Calu3 (cell line): ENCODE results near the gene SDHA. TPM values are rescaled to one million over a fixed set of nuclear protein-coding genes. Genes with fewer than 3 reads are reported as not detected.
A peak's percentile ranks its signal among the peaks of the same experiment; 100 is the strongest.

Experiments
- BruUV-seq: library from RNA; stranded (reverse); fragments of 400-500 nt; replicated peaks from 2 replicates; lab custom pipeline; 2021; lab: Mats Ljungman, UMichigan
- CTCF ChIA-PET: fragments of 300-600 bp; sonication (Branson Sonifier 250); formaldehyde crosslinking; loops from one replicate; lab custom pipeline; 2022; ENCODE audit warnings: antibody characterized with exemption; lab: Charles Lee
- DNase-seq: peaks from one replicate; pipeline ENCODE4 v3.0.0; 2022
- H3K27ac Mint-ChIP-seq: one replicate; pipeline ENCODE4 v1.8.0; 2022; ENCODE audit warnings: mixed read lengths; ENCODE audit not compliant: unreplicated experiment
- H3K27me3 Mint-ChIP-seq: one replicate; pipeline ENCODE4 v1.8.0; 2022; ENCODE audit warnings: mixed read lengths; ENCODE audit not compliant: unreplicated experiment
- H3K36me3 Mint-ChIP-seq: one replicate; pipeline ENCODE4 v1.8.0; 2022; ENCODE audit warnings: mild to moderate bottlenecking, moderate library complexity, mixed read lengths; ENCODE audit not compliant: insufficient read depth, unreplicated experiment
- H3K4me1 Mint-ChIP-seq: one replicate; pipeline ENCODE4 v1.8.0; 2022; ENCODE audit warnings: mild to moderate bottlenecking, low read depth, mixed read lengths; ENCODE audit not compliant: unreplicated experiment
- H3K4me3 Mint-ChIP-seq: one replicate; pipeline ENCODE4 v1.8.0; 2022; ENCODE audit warnings: mild to moderate bottlenecking, low read depth, moderate library complexity, mixed read lengths; ENCODE audit not compliant: unreplicated experiment
- H3K9me3 Mint-ChIP-seq: one replicate; pipeline ENCODE4 v1.8.0; 2022; ENCODE audit warnings: low read depth, mixed read lengths; ENCODE audit not compliant: unreplicated experiment
- intact Hi-C: fragments of 100-400 bp; cut with micrococcal nuclease; formaldehyde crosslinking; loops from one replicate; pipeline ENCODE4 v1.10.0; 2022; ENCODE audit not compliant: unreplicated experiment
- total RNA-seq: library from RNA; stranded (reverse); gene quantifications from 2 replicates; pipeline ENCODE4 v1.2.3, GENCODE V29; 2022
- TF ChIP-seq, protein P1 (sequence below): fragments of 200-600 bp; IDR thresholded peaks from one replicate; pipeline ENCODE4 v1.8.0; 2022; ENCODE audit warnings: antibody characterized with exemption; ENCODE audit not compliant: unreplicated experiment

SDHA gene
- total RNA-seq, 1 experiment from 2014 or later = 96.9 TPM

DNA sequence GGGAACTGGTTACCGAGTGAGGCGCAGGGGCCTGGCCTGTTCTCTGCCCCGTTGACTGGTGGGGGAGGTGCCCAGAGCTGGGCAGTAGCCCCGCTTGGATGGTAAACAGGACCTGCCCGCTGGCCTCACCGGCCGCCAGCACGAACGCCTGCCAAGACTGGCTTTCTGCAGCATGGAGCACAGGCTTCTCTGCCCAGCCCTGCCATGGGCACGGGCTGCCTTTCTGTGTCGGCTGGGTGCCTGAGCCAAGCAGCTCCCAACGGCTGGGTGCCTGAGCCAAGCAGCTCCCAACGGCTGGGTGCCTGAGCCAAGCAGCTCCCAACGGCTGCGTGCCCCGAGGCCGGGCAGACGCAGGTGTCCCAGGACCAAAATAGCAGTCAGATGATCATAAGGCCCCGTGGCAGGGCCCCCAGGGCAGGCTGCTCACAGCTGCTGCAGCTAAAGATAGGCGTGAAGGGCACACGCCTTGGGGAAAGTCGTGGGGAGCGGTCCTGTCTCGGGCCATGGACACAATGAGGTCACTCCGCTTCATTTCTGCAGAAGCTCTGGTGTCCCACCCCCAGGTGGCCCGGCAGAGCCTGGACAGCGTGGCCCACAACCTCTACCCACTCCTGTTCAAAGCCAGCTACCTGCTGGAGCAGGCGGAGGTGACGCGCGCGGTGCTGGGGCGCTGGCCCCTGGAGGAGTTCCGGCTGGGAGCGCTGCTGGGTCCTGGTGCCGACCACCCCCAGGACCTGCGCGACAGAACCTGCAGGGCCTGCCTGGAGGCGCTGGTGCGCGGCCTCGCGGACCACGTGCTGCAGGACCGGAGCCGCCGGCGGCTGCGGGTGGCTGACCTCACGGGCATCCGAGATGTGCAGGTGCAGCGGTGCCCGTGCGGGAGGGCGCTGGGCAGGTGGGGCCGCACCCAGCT lies 26.8 kb upstream of the SDHA start, which contains the start of gene LRRC14B:
LRRC14B (plus strand) TSS at position 460 of the 913 bp plus-strand sequence; CDS start at position 504, 44 bp downstream.
- intact Hi-C loops = no loop called here
- Mint-ChIP-seq H3K36me3 (no peaks in the 10 kb centered on the region), H3K27ac (no peak within 1 kb of the TSS), H3K4me1 (peaks cover 9% of the 10 kb centered on the region), H3K27me3 (peaks cover 17% of the 10 kb centered on the region), H3K4me3 (peak within 1 kb of the TSS; percentile 18), H3K9me3 (no peaks in the 10 kb centered on the region)
- no TSS peak for BruUV-seq
- TF ChIP-seq, protein P1, sequence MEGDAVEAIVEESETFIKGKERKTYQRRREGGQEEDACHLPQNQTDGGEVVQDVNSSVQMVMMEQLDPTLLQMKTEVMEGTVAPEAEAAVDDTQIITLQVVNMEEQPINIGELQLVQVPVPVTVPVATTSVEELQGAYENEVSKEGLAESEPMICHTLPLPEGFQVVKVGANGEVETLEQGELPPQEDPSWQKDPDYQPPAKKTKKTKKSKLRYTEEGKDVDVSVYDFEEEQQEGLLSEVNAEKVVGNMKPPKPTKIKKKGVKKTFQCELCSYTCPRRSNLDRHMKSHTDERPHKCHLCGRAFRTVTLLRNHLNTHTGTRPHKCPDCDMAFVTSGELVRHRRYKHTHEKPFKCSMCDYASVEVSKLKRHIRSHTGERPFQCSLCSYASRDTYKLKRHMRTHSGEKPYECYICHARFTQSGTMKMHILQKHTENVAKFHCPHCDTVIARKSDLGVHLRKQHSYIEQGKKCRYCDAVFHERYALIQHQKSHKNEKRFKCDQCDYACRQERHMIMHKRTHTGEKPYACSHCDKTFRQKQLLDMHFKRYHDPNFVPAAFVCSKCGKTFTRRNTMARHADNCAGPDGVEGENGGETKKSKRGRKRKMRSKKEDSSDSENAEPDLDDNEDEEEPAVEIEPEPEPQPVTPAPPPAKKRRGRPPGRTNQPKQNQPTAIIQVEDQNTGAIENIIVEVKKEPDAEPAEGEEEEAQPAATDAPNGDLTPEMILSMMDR = no peak
- DNase-seq = peak; percentile 21
- CTCF ChIA-PET = no interaction called here

- Mint-ChIP-seq H3K36me3 (no peaks in the 10 kb centered on the region), H3K4me1 (peaks cover 9% of the 10 kb centered on the region), H3K27ac (no peak overlapping the region), H3K9me3 (no peaks in the 10 kb centered on the region), H3K27me3 (peaks cover 17% of the 10 kb centered on the region), H3K4me3 (no peak overlapping the region)
- DNase-seq = no peak
- CTCF ChIA-PET = no interaction called here
- TF ChIP-seq, protein P1 = no peak
- intact Hi-C loops = no loop called here
- no TSS peak for BruUV-seq
Observed at GRCh38 chr5:191949-192690, 26.0 kb upstream of the SDHA start.

DNA sequence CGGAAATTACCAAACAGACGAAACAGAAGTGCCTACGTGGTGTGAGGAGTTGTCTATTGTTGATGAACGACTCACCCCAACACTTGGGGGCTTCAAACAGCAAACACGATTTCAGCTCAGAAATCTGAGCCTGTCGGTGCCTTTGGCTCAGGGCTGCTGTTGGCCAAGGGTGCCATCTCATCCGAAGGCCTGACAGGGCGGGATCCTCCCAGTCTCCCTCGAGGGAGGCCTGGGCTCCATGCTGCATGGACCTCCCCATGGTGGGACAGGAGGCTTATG lies 25.5 kb upstream of the SDHA start:
- intact Hi-C loops = no loop called here
- CTCF ChIA-PET = no interaction called here
- Mint-ChIP-seq H3K27ac (no peak overlapping the region), H3K9me3 (no peaks in the 10 kb centered on the region), H3K4me1 (peaks cover 9% of the 10 kb centered on the region), H3K27me3 (peaks cover 17% of the 10 kb centered on the region), H3K36me3 (no peaks in the 10 kb centered on the region), H3K4me3 (no peak overlapping the region)
- BruUV-seq = no TSS peak
- TF ChIP-seq, protein P1 = no peak
- DNase-seq = no peak

DNA sequence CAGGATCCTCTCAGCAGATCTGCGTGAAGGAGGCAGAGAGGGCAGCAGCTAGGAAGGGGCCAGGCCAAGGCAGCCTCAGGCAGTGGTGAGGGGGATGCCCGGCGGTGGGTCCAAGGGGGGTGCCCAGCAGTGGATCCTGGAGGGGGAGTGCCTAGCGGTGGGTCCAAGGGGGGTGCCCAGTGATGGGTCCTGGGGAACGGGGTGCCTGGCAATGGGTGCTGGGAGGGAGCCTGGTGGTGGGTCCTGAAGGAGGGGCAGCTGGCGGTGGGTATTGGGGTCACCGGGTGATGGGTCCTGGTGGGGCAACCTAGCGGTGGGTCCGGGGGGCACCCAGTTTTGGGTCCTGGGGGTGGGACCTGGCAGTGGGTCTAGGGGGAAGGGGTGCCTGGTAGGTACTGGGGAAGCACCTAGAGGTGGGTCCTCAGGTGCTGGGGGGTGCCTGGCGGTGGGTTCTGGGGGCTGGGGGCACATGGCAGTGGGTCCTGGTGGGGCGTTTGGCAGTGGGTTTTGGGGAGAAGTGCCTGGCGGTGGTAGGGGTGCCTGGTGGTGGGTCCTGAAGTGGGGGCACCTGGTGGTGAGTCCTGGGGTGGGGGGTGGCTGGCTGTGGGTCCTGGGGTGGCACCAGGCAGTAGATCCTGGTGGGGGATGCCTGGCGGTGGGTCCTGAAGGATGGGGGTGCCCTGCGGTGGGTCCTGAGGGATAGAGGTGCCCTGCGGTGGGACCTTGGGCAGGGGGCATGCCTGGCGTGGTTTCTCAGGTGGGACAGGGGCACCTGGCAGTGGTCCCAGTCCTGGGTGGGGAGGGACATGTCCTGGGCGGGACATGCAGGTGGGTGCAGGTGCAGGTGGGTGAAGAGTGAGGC lies 24.9 kb upstream of the SDHA start:
- H3K27ac Mint-ChIP-seq = no peak overlapping the region
- H3K4me1 Mint-ChIP-seq = peaks cover 8% of the 10 kb centered on the region
- no peak overlapping the region for H3K4me3 Mint-ChIP-seq
- no peaks in the 10 kb centered on the region for H3K9me3 Mint-ChIP-seq
- no TSS peak for BruUV-seq
- intact Hi-C loops = no loop called here
- H3K36me3 Mint-ChIP-seq = no peaks in the 10 kb centered on the region
- no peak for DNase-seq
- TF ChIP-seq, protein P1 = no peak
- CTCF ChIA-PET = interaction anchor here (0.7 kb wide), 2 partner anchors 40 to 145 kb away, joined by 4 read pairs; no protein-coding TSS in a partner anchor
- peaks cover 17% of the 10 kb centered on the region for H3K27me3 Mint-ChIP-seq
